ENCODE measurements around the gene DCD. TPM values are rescaled to one million over a fixed set of nuclear protein-coding genes. Genes with fewer than 3 reads are reported as not detected.

Gene DCD
- polyA plus RNA-seq, 1 donor (not counting 4 experiments of a cell fraction or from before 2014, with no cell fraction given) = not detected

DNA sequence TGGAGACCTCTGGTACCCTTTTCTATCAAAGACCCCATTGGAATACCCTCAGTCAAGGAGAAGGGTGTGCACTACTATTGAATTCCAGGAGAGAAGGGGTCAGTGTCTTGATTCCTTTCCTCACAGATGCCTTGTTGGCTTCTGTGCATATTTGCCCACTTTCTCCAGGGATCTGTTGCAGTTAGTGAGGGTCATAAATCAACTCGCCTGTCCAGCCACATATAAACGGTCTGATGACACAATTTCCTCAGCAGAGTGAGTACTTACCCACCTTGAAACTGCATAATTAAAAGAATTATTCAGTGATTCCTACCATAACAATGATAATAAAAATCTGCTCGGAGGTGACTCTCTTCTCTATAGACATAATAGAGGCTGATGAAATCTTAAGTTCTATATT is 13.9 kb upstream of the DCD start:
- Histone ChIP-seq H3K9me1 (ENCODE audit: control insufficient read depth, extremely low read depth, insufficient read depth, low read length) (no peaks in the 10 kb centered on the region), H3K27ac (ENCODE audit: control insufficient read depth, insufficient read depth, low read length) (no peak overlapping the region), H4K20me1 (ENCODE audit: control insufficient read depth, extremely low read depth, insufficient read depth, low read length) (no peaks in the 10 kb centered on the region), H3K4me3 (ENCODE audit: control insufficient read depth in 2 of 3, extremely low read depth in 1 of 3, insufficient read depth in 2 of 3, low read depth in 1 of 3, low read length in 3 of 3) (no peak overlapping the region), H3K36me3 (ENCODE audit: control insufficient read depth in 2 of 2, extremely low read depth in 1 of 2, insufficient read depth in 2 of 2, low read length in 2 of 2) (no peaks in the 10 kb centered on the region), H3K9me3 (ENCODE audit: control insufficient read depth, low read depth, low read length) (no peaks in the 10 kb centered on the region), H3K4me2 (ENCODE audit: control insufficient read depth, extremely low read depth, insufficient read depth, low read depth, low read length) (no peak overlapping the region), H3K4me1 (ENCODE audit: control insufficient read depth, extremely low read depth, insufficient read depth, low read length) (no peaks in the 10 kb centered on the region), H3K79me2 (ENCODE audit: control insufficient read depth, insufficient read depth, low read length) (no peaks in the 10 kb centered on the region), H2AFZ (ENCODE audit: control insufficient read depth, low read length) (no peak overlapping the region), H3K9ac (ENCODE audit: control insufficient read depth, extremely low read depth, insufficient read depth, low read length) (no peak overlapping the region), H3K27me3 (ENCODE audit: control insufficient read depth, extremely low read depth, insufficient read depth, low read length) (no peaks in the 10 kb centered on the region)
- FAIRE-seq = no peak
- DNase-seq (ENCODE audit: low read depth, low spot score) = no peak
- TF ChIP-seq, protein P1, sequence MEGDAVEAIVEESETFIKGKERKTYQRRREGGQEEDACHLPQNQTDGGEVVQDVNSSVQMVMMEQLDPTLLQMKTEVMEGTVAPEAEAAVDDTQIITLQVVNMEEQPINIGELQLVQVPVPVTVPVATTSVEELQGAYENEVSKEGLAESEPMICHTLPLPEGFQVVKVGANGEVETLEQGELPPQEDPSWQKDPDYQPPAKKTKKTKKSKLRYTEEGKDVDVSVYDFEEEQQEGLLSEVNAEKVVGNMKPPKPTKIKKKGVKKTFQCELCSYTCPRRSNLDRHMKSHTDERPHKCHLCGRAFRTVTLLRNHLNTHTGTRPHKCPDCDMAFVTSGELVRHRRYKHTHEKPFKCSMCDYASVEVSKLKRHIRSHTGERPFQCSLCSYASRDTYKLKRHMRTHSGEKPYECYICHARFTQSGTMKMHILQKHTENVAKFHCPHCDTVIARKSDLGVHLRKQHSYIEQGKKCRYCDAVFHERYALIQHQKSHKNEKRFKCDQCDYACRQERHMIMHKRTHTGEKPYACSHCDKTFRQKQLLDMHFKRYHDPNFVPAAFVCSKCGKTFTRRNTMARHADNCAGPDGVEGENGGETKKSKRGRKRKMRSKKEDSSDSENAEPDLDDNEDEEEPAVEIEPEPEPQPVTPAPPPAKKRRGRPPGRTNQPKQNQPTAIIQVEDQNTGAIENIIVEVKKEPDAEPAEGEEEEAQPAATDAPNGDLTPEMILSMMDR (optimal IDR thresholded peaks at IDR 0.05 in 1 of 3, IDR thresholded peaks at IDR 0.05 in 1 of 3, conservative IDR thresholded peaks at IDR 0.05 in 1 of 3; ENCODE audit: extremely low read depth in 1 of 3, insufficient read depth in 2 of 3, low read length in 3 of 3) = no peak
- TF ChIP-seq EZH2 (IDR thresholded peaks at IDR 0.05; ENCODE audit: low read length) = no peak
- dilution Hi-C loops (cut with MboI; ENCODE audit: extremely low pct_ligation_motif_present, low sequenced_read_pairs) = no loop called here

DNA sequence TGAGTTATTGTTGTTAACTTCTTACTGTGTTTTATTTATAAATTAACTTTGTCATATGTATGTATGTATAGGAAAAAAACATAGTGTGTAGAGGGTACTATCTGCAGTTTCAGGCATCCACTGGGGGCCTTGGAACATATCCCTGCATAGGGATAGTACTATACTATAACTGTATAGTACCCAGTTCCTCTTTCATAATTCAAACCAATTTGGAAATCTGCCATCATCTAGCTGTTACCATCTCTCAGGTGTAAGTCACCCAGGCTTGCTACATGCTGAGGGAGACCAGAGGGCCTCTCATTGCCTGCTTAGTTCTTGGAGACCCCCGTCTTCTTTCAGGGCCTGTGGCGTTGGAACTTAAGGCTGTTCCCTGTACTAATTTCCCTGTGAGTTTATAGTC is 12.9 kb upstream of the DCD start:
- Histone ChIP-seq H3K27me3 (ENCODE audit: control insufficient read depth, extremely low read depth, insufficient read depth, low read length) (no peaks in the 10 kb centered on the region), H3K79me2 (ENCODE audit: control insufficient read depth, insufficient read depth, low read length) (no peaks in the 10 kb centered on the region), H2AFZ (ENCODE audit: control insufficient read depth, low read length) (no peak overlapping the region), H3K4me2 (ENCODE audit: control insufficient read depth, extremely low read depth, insufficient read depth, low read depth, low read length) (no peak overlapping the region), H3K27ac (ENCODE audit: control insufficient read depth, insufficient read depth, low read length) (no peak overlapping the region), H3K9me3 (ENCODE audit: control insufficient read depth, low read depth, low read length) (no peaks in the 10 kb centered on the region), H3K36me3 (ENCODE audit: control insufficient read depth in 2 of 2, extremely low read depth in 1 of 2, insufficient read depth in 2 of 2, low read length in 2 of 2) (no peaks in the 10 kb centered on the region), H3K9ac (ENCODE audit: control insufficient read depth, extremely low read depth, insufficient read depth, low read length) (no peak overlapping the region), H4K20me1 (ENCODE audit: control insufficient read depth, extremely low read depth, insufficient read depth, low read length) (no peaks in the 10 kb centered on the region), H3K9me1 (ENCODE audit: control insufficient read depth, extremely low read depth, insufficient read depth, low read length) (no peaks in the 10 kb centered on the region), H3K4me3 (ENCODE audit: control insufficient read depth in 2 of 3, extremely low read depth in 1 of 3, insufficient read depth in 2 of 3, low read depth in 1 of 3, low read length in 3 of 3) (no peak overlapping the region), H3K4me1 (ENCODE audit: control insufficient read depth, extremely low read depth, insufficient read depth, low read length) (no peaks in the 10 kb centered on the region)
- no peak for DNase-seq (ENCODE audit: low read depth, low spot score)
- dilution Hi-C loops (cut with MboI; ENCODE audit: extremely low pct_ligation_motif_present, low sequenced_read_pairs) = no loop called here
- TF ChIP-seq, protein P1 (optimal IDR thresholded peaks at IDR 0.05 in 1 of 3, IDR thresholded peaks at IDR 0.05 in 1 of 3, conservative IDR thresholded peaks at IDR 0.05 in 1 of 3; ENCODE audit: extremely low read depth in 1 of 3, insufficient read depth in 2 of 3, low read length in 3 of 3) = no peak
- no peak for TF ChIP-seq EZH2 (IDR thresholded peaks at IDR 0.05; ENCODE audit: low read length)
- FAIRE-seq = no peak

Data from keratinocyte (primary cell).